GM12878 (cell line): ENCODE measurements around the gene ADCY2.

Experiments
- EP300 ChIP-seq, 2 experiments: fragments of 150-350 bp in 1 of 2; IDR thresholded peaks; 2 replicates each; pipeline ENCODE4 v1.6.1; 2011 to 2012; ENCODE audit warnings: low read depth in 2 of 2, low read length in 2 of 2, borderline replicate concordance in 1 of 2, improper control_type of control experiment in 1 of 2, inconsistent platforms in 1 of 2; ENCODE audit not compliant: control insufficient read depth in 1 of 2
- POLR2A ChIP-seq: IDR thresholded peaks from 2 replicates; pipeline ENCODE4 v1.6.1; 2011; ENCODE audit warnings: low read depth, mild to moderate bottlenecking, low read length
- RBBP5 ChIP-seq: fragments of 200-600 bp; sonication (generic); conservative IDR thresholded peaks from 2 replicates; pipeline ENCODE4 v1.6.1; 2016
- SMAD1 ChIP-seq: fragments of 450-650 bp; IDR thresholded peaks from 2 replicates; pipeline ENCODE4 v1.6.1; 2018; ENCODE audit warnings: mild to moderate bottlenecking, low read depth; ENCODE audit not compliant: partially characterized antibody
- YY1 ChIP-seq: IDR thresholded peaks from 2 replicates; pipeline ENCODE4 v1.6.1; 2011; ENCODE audit warnings: low read depth, mild to moderate bottlenecking, low read length
- TF ChIP-seq, protein P1 (sequence below): IDR thresholded peaks from 2 replicates; pipeline ENCODE4 v1.6.1; 2011; ENCODE audit warnings: low read depth, low read length, improper control_type of control experiment, borderline replicate concordance
- TF ChIP-seq, protein P2 (sequence below), 3 experiments: IDR thresholded peaks in 2 of 3; conservative IDR thresholded peaks in 1 of 3; 2 replicates each; pipeline ENCODE4 v1.5.1; 2011; ENCODE audit warnings: low read depth in 3 of 3, low read length in 3 of 3, mild to moderate bottlenecking in 3 of 3, control low read depth in 2 of 3, moderate library complexity in 2 of 3, inconsistent platforms in 1 of 3, mixed read lengths in 1 of 3; ENCODE audit not compliant: control insufficient read depth in 2 of 3, insufficient read depth in 1 of 3; ENCODE audit errors: extremely low read depth in 1 of 3

DNA sequence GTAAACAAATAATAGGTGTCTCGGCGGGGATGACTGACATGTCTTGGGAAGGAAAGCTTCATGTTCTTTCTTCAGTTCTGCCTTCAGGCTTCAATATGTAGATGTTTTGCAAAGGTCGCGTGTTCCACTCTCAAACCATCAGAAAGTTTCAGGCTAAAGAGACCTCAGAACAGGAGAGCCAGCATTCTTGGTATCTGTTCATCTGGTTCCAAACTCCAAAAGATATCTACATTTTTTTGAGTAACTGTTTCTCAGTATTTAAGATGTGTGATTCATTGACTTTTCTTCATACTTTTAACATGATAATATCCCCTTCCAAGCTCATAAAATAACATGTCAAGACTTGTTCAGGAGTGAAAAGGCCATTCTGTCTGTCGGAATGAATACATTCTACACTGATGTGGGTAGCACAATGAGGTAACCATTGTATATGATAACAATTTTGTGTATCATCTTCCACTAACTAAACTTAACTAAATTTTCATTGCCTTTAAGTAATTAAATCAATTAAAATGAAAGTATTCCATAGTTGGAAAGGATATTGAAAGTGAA lies 271.4 kb downstream of the ADCY2 start:
- TF ChIP-seq RBBP5 (no peak), SMAD1 (no peak), EP300 (IDR thresholded peaks at IDR 0.05; ENCODE audit: borderline replicate concordance in 1 of 2, control insufficient read depth in 1 of 2, low read depth in 2 of 2, low read length in 2 of 2) (no peak), POLR2A (no peak), YY1 (no peak)
- TF ChIP-seq, protein P1, sequence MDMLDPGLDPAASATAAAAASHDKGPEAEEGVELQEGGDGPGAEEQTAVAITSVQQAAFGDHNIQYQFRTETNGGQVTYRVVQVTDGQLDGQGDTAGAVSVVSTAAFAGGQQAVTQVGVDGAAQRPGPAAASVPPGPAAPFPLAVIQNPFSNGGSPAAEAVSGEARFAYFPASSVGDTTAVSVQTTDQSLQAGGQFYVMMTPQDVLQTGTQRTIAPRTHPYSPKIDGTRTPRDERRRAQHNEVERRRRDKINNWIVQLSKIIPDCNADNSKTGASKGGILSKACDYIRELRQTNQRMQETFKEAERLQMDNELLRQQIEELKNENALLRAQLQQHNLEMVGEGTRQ, result no peak
- TF ChIP-seq, protein P2, sequence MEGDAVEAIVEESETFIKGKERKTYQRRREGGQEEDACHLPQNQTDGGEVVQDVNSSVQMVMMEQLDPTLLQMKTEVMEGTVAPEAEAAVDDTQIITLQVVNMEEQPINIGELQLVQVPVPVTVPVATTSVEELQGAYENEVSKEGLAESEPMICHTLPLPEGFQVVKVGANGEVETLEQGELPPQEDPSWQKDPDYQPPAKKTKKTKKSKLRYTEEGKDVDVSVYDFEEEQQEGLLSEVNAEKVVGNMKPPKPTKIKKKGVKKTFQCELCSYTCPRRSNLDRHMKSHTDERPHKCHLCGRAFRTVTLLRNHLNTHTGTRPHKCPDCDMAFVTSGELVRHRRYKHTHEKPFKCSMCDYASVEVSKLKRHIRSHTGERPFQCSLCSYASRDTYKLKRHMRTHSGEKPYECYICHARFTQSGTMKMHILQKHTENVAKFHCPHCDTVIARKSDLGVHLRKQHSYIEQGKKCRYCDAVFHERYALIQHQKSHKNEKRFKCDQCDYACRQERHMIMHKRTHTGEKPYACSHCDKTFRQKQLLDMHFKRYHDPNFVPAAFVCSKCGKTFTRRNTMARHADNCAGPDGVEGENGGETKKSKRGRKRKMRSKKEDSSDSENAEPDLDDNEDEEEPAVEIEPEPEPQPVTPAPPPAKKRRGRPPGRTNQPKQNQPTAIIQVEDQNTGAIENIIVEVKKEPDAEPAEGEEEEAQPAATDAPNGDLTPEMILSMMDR (IDR thresholded peaks at IDR 0.05 in 2 of 3, conservative IDR thresholded peaks at IDR 0.05 in 1 of 3; ENCODE audit: control insufficient read depth in 2 of 3, extremely low read depth in 1 of 3, insufficient read depth in 1 of 3, low read depth in 3 of 3, low read length in 3 of 3), result no peak
